OCI-LY3 (cell line): Measurements from ENCODE around the gene CPTP.

ENCODE experiments used
- EZH2phosphoT487 ChIP-seq: fragments of 200-600 bp; shearing (Covaris generic); IDR thresholded peaks from 2 replicates; pipeline ENCODE4 v1.6.1; 2018; ENCODE audit warnings: antibody characterized with exemption, mixed run types, low read depth
- TF ChIP-seq, protein P1 (sequence below): fragments of 200-600, 300-600 bp; sonication (generic); IDR thresholded peaks from 2 replicates; pipeline ENCODE4 v1.5.1; 2014; ENCODE audit warnings: antibody characterized with exemption, low read length, low read depth

DNA sequence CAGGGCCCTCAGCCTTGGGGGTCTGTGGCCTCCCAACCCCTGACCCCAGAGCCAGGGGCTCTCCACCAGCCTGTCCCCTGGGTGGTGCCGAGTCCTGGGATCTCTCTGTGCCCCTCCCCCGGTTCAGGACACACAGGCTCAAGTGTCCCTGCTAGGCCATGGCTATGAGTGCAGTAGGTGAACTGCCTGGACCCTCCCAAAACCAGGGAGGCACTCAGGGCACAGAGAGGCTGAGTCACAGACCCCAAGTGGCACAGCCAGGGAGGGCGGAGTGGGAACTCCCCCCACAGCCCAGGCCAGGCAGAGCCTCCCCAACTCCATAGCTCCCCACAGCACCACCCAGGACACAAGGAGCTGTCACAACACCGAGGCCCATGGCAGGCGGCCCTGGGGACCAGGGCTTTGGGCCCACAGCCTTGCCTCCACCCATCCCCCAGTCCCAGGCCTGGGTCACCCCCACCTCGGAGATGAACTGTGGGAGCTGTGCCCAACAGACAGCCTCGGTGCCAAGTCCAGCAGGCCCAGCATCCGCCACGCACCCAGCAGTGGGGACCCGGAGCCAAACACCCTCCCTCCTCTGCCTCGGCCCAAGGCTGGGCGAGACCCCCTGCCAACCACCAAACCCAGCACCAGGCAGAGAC is 21.4 kb downstream of the CPTP start:
- TF ChIP-seq, protein P1, sequence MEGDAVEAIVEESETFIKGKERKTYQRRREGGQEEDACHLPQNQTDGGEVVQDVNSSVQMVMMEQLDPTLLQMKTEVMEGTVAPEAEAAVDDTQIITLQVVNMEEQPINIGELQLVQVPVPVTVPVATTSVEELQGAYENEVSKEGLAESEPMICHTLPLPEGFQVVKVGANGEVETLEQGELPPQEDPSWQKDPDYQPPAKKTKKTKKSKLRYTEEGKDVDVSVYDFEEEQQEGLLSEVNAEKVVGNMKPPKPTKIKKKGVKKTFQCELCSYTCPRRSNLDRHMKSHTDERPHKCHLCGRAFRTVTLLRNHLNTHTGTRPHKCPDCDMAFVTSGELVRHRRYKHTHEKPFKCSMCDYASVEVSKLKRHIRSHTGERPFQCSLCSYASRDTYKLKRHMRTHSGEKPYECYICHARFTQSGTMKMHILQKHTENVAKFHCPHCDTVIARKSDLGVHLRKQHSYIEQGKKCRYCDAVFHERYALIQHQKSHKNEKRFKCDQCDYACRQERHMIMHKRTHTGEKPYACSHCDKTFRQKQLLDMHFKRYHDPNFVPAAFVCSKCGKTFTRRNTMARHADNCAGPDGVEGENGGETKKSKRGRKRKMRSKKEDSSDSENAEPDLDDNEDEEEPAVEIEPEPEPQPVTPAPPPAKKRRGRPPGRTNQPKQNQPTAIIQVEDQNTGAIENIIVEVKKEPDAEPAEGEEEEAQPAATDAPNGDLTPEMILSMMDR: no peak
- no peak for TF ChIP-seq EZH2phosphoT487
